MCF 10A (cell line): Measurements from ENCODE around the gene MEP1A. TPM values are rescaled to one million over a fixed set of nuclear protein-coding genes. Genes with fewer than 3 reads are reported as not detected.
A peak's percentile ranks its signal among the peaks of the same experiment; 100 is the strongest.

ENCODE experiments used
- BruUV-seq: library from RNA; stranded (reverse); fragments of 400-500 nt; replicated peaks from 2 replicates; lab custom pipeline; 2021; lab: Mats Ljungman, UMichigan
- CTCF ChIA-PET: fragments of 300-600 bp; sonication (Branson Sonifier 250); formaldehyde crosslinking; extraction: SDS; loops from one replicate; lab custom pipeline; 2021; ENCODE audit warnings: antibody characterized with exemption, inconsistent platforms; lab: Yijun Ruan, JAX
- POLR2A ChIA-PET: fragments of 300-600, 350-650 bp; sonication (Branson Sonifier 250); formaldehyde crosslinking; extraction: SDS; loops from one replicate; lab custom pipeline; 2020; ENCODE audit warnings: antibody characterized with exemption, inconsistent platforms; lab: Yijun Ruan, JAX
- DNase-seq: peaks from one replicate; pipeline ENCODE4 v3.0.0-alpha.2; 2018; ENCODE audit not compliant: unreplicated experiment
- H3K27ac Mint-ChIP-seq: one replicate; pipeline ENCODE4 v1.8.0; 2022; ENCODE audit warnings: mild to moderate bottlenecking, low read depth, mixed read lengths; ENCODE audit not compliant: unreplicated experiment
- H3K27me3 Mint-ChIP-seq: one replicate; pipeline ENCODE4 v1.8.0; 2022; ENCODE audit warnings: mixed read lengths; ENCODE audit not compliant: insufficient read depth, unreplicated experiment
- H3K36me3 Mint-ChIP-seq: one replicate; pipeline ENCODE4 v1.8.0; 2022; ENCODE audit warnings: mild to moderate bottlenecking, moderate library complexity, mixed read lengths; ENCODE audit not compliant: insufficient read depth, unreplicated experiment
- H3K4me1 Mint-ChIP-seq: one replicate; pipeline ENCODE4 v1.8.0; 2022; ENCODE audit warnings: mixed read lengths; ENCODE audit not compliant: insufficient read depth, unreplicated experiment
- H3K4me3 Mint-ChIP-seq: one replicate; pipeline ENCODE4 v1.8.0; 2022; ENCODE audit warnings: mild to moderate bottlenecking, moderate library complexity, mixed read lengths; ENCODE audit not compliant: unreplicated experiment
- H3K9me3 Mint-ChIP-seq: one replicate; pipeline ENCODE4 v1.8.0; 2022; ENCODE audit warnings: mixed read lengths; ENCODE audit not compliant: unreplicated experiment
- intact Hi-C: fragments of 100-400 bp; cut with micrococcal nuclease; formaldehyde crosslinking; loops from 2 replicates; pipeline ENCODE4 v1.14.1; 2022
- total RNA-seq: library from RNA; stranded (reverse); gene quantifications from 2 replicates; pipeline ENCODE4 v1.2.3, GENCODE V29; 2022
- TF ChIP-seq, protein P1 (sequence below): fragments of 200-600 bp; IDR thresholded peaks from one replicate; pipeline ENCODE4 v1.8.0; 2022; ENCODE audit warnings: antibody characterized with exemption, mild to moderate bottlenecking; ENCODE audit not compliant: unreplicated experiment

MEP1A gene
- total RNA-seq, 1 experiment from 2014 or later = not detected

DNA sequence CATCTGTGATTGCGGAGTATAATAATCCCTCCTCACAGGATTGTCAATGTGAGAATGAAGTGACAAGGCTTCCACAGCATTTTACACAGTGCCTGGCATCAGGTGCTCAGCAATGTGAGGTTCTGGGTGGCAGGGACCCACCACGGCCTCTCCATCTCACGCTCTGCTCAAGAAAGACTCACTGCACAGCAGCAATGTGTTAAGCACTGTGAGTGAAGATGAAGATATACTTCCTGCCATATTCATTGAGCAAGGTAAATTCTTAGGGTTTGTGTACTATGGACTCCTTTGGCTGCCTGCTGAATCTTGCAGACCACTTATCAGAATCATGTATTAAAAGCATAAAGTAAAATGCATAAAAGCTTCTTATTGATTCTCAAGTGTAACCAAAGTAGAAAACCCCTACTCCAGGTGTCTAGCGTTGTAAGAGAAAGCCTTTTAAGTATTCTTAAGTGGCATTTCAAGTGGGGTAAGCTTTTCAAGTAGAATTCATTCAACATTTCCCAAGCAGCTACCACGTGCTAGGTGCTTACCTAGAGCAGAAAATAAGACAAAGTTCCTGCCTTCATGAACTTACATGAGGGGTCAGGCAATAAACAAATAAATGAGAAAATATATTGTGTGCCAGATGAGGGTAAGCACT, 17.0 kb upstream of the MEP1A start:
- intact Hi-C loops = no loop called here
- peaks cover 10% of the 10 kb centered on the region for H3K27me3 Mint-ChIP-seq
- BruUV-seq = no TSS peak
- no peak for DNase-seq
- H3K4me1 Mint-ChIP-seq = peaks cover 8% of the 10 kb centered on the region
- POLR2A ChIA-PET = interaction anchor here (0.6 to 1.0 kb wide), 2 partner anchors 49 to 63 kb away, joined by 3 to 4 read pairs; no protein-coding TSS in a partner anchor
- H3K9me3 Mint-ChIP-seq = no peaks in the 10 kb centered on the region
- no peak overlapping the region for H3K27ac Mint-ChIP-seq
- H3K36me3 Mint-ChIP-seq = no peaks in the 10 kb centered on the region
- TF ChIP-seq, protein P1, sequence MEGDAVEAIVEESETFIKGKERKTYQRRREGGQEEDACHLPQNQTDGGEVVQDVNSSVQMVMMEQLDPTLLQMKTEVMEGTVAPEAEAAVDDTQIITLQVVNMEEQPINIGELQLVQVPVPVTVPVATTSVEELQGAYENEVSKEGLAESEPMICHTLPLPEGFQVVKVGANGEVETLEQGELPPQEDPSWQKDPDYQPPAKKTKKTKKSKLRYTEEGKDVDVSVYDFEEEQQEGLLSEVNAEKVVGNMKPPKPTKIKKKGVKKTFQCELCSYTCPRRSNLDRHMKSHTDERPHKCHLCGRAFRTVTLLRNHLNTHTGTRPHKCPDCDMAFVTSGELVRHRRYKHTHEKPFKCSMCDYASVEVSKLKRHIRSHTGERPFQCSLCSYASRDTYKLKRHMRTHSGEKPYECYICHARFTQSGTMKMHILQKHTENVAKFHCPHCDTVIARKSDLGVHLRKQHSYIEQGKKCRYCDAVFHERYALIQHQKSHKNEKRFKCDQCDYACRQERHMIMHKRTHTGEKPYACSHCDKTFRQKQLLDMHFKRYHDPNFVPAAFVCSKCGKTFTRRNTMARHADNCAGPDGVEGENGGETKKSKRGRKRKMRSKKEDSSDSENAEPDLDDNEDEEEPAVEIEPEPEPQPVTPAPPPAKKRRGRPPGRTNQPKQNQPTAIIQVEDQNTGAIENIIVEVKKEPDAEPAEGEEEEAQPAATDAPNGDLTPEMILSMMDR = no peak
- CTCF ChIA-PET = interaction anchor here (0.5 to 0.6 kb wide), 2 partner anchors 20 to 698 kb away, joined by 3 to 4 read pairs; no protein-coding TSS in a partner anchor
- no peak overlapping the region for H3K4me3 Mint-ChIP-seq

DNA sequence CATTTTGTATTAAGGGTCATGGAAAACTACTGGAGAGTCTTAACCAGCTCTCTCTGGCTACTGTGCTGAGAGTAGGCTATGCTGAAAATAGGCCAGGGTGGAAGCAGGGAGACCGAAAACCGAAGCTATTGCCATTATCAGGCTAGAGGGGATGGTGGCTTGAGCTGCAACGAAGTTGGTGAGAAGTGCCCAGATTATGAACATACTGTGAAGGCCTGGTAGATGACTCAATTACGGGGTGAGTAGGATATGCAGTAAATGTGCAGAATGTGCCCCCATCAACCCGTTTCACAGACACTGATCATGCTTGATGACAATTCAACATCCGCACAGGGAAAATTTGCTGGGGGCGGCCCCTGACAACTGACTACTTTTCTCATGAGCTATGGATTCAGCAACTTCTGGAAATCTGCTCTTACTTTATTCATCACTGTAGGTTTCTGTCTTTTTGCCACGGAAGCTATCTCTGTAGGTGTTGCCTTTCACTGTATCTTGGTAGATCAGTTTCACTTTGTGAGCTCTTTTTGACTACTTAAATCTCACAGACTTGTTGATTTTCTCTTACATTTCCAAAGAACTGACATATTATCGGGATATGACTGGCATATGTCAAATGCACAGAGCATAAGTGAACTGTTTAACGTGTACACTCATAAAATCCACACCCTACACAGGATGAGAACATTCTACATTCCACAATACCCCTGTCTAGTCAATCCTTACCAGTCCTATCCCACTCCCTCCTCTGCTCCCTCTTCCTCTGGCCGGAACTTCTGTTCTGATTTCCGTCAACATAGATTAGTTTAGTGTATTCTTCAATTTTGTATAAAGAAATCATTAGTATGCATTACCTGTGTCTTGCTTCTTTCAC, 15.5 kb upstream of the MEP1A start:
- Mint-ChIP-seq H3K27me3 (peaks cover 10% of the 10 kb centered on the region), H3K9me3 (no peaks in the 10 kb centered on the region), H3K27ac (no peak overlapping the region), H3K4me1 (peaks cover 8% of the 10 kb centered on the region), H3K36me3 (no peaks in the 10 kb centered on the region), H3K4me3 (no peak overlapping the region)
- ChIA-PET POLR2A (interaction anchor here (1.1 kb wide), 1 partner anchor 25 kb away, joined by 3 read pairs; no protein-coding TSS in a partner anchor), CTCF (interaction anchor here (0.9 to 1.1 kb wide), 4 partner anchors 12 to 357 kb away, joined by 3 to 5 read pairs (median 3); no protein-coding TSS in a partner anchor)
- intact Hi-C loops = no loop called here
- no TSS peak for BruUV-seq
- TF ChIP-seq, protein P1 = no peak
- no peak for DNase-seq

DNA sequence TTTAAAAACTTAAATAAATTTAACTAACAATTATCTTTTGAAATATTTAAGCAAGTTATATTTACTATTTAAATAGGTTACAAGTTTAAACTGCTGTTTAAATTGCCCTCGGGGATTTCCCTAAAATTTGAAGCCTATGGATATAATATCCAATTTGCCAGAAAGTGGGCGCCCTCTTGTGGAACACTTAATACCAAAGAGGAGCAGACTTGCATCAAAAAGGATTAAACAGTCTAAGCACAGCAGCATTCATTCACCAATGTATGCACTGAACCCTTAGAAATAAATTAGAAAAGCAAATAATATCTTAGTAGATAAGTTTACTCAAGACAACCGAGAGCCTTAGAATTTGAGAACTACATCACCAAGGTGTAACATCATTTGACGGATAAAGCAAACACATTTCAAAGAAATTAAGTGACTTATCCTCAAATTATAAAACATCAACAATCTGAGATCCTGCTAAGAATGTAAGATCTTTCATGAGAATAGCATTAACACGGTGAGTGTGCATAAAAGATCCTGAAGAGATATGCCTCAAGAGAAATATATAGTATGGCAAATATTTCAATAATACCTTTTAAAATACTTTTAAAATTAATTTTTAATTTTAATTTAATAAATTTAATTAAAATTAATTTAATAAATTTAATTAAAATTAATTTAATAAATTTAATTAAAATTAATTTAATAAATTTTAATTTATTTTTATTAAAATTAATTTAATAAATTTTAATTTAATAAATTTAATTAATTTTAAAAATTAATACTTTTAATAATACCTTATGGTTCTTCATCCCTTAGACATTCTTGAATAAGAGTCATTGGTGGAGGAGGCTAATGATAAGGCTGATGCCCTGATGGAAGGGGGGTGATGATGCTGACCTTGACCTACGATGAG, 11.5 kb upstream of the MEP1A start:
- intact Hi-C loops = loop anchor here (1.0 to 10.0 kb wide), 7 partner anchors 67 to 691 kb away; partner anchors contain the start of gene ADGRF1
- BruUV-seq = no TSS peak
- POLR2A ChIA-PET = no interaction called here
- no peaks in the 10 kb centered on the region for H3K9me3 Mint-ChIP-seq
- no peak overlapping the region for H3K4me3 Mint-ChIP-seq
- TF ChIP-seq, protein P1 = peak; percentile 53
- H3K36me3 Mint-ChIP-seq = no peaks in the 10 kb centered on the region
- peak; percentile 78 for DNase-seq
- peaks cover 10% of the 10 kb centered on the region for H3K27me3 Mint-ChIP-seq
- no peak overlapping the region for H3K27ac Mint-ChIP-seq
- H3K4me1 Mint-ChIP-seq = no peaks in the 10 kb centered on the region
- CTCF ChIA-PET = interaction anchor here (0.7 to 1.3 kb wide), 4 partner anchors 66 to 507 kb away, joined by 3 to 6 read pairs (median 6); no protein-coding TSS in a partner anchor
